GM12878 (cell line): ENCODE results near the gene REXO1. TPM values are rescaled to one million over a fixed set of nuclear protein-coding genes. Genes with fewer than 3 reads are reported as not detected.

Source experiments
- ATAC-seq: fragments of 200-7000 bp; cut with Tn5 transposase; 3 replicates; pipeline ENCODE4 v1.9.1; 2020; ENCODE audit warnings: mild to moderate bottlenecking, moderate library complexity
- BruUV-seq: library from RNA; stranded (reverse); fragments of 400-500 nt; replicated peaks from 2 replicates; lab custom pipeline; 2021; lab: Mats Ljungman, UMichigan
- CTCF ChIA-PET: fragments of 300-600 bp; sonication (Branson Sonifier 250); formaldehyde crosslinking; extraction: SDS; loops from one replicate; lab custom pipeline; 2021; ENCODE audit warnings: inconsistent platforms; lab: Yijun Ruan, JAX
- POLR2A ChIA-PET: fragments of 350-600 bp; formaldehyde crosslinking; extraction: SDS; loops from one replicate; lab custom pipeline; 2021; ENCODE audit warnings: inconsistent platforms; lab: Charles Lee
- RAD21 ChIA-PET: fragments of 300-600 bp; sonication (Branson Sonifier 250); formaldehyde crosslinking; loops from one replicate; lab custom pipeline; 2023; ENCODE audit warnings: antibody characterized with exemption; ENCODE audit not compliant: unreplicated experiment; lab: Charles Lee
- SMC1A ChIA-PET: fragments of 300-600 bp; sonication (Branson Sonifier 250); formaldehyde crosslinking; loops from one replicate; lab custom pipeline; 2023; ENCODE audit not compliant: unreplicated experiment, uncharacterized antibody; lab: Charles Lee
- DNase-seq: peaks from one replicate; pipeline ENCODE4 v3.0.0-alpha.2; 2011; ENCODE audit warnings: low read depth, low spot score
- FAIRE-seq: peaks from 3 replicates; lab custom pipeline; 2011; peaks lifted over from hg19 to GRCh38; lab: Jason Lieb, UNC
- H2AFZ ChIP-seq: 2 replicates; pipeline ENCODE4 v1.6.0; 2011; ENCODE audit warnings: low read depth, low read length, control low read depth; ENCODE audit not compliant: control insufficient read depth
- H3K27ac ChIP-seq: 2 replicates; pipeline ENCODE4 v1.5.1; 2011; ENCODE audit warnings: control low read depth; ENCODE audit not compliant: control insufficient read depth, insufficient read depth
- H3K27me3 ChIP-seq, 2 experiments: replicated peaks in 1 of 2; 2 replicates each; pipeline versions ENCODE4 v1.6.0 to v1.6.1; 2011; ENCODE audit warnings: low read length in 1 of 2; ENCODE audit not compliant: control insufficient read depth in 2 of 2, insufficient read depth in 2 of 2
- H3K36me3 ChIP-seq, 2 experiments: 2 replicates each; pipeline ENCODE4 v1.5.1; 2011; ENCODE audit warnings: low read length in 1 of 2; ENCODE audit not compliant: control insufficient read depth in 2 of 2, insufficient read depth in 2 of 2
- H3K4me1 ChIP-seq: 2 replicates; pipeline ENCODE4 v1.6.1; 2011; ENCODE audit warnings: mild to moderate bottlenecking, low read length, moderate library complexity, mixed read lengths; ENCODE audit not compliant: control insufficient read depth, insufficient read depth
- H3K4me2 ChIP-seq: 2 replicates; pipeline ENCODE4 v1.6.0; 2011; ENCODE audit warnings: control low read depth; ENCODE audit not compliant: control insufficient read depth, insufficient read depth
- H3K4me3 ChIP-seq: fragments of 200-600 bp; sonication (generic); 2 replicates; pipeline ENCODE4 v1.5.1; 2016
- H3K79me2 ChIP-seq: 2 replicates; pipeline ENCODE4 v1.6.0; 2011; ENCODE audit warnings: low read length; ENCODE audit not compliant: control insufficient read depth, insufficient read depth
- H3K9ac ChIP-seq: 2 replicates; pipeline ENCODE4 v1.8.0; 2011; ENCODE audit warnings: low read length, control low read depth, mixed read lengths; ENCODE audit not compliant: control insufficient read depth, insufficient read depth
- H3K9me3 ChIP-seq: replicated peaks from 3 replicates; pipeline ENCODE4 v1.5.1; 2011; ENCODE audit warnings: mild to moderate bottlenecking, low read length; ENCODE audit not compliant: control insufficient read depth, insufficient read depth
- H4K20me1 ChIP-seq: 2 replicates; pipeline ENCODE4 v1.6.0; 2011; ENCODE audit not compliant: control insufficient read depth, insufficient read depth
- CBFB ChIP-seq: IDR thresholded peaks from 2 replicates; pipeline ENCODE4 v1.6.1; 2016; ENCODE audit warnings: antibody characterized with exemption, low read depth
- CEBPB ChIP-seq, 2 experiments: fragments of 150-350 bp in 1 of 2; IDR thresholded peaks; 2 replicates each; pipeline ENCODE4 v1.6.1; 2012 to 2014; ENCODE audit warnings: low read depth in 2 of 2, low read length in 2 of 2, borderline replicate concordance in 1 of 2, inconsistent platforms in 1 of 2
- CREB1 ChIP-seq: IDR thresholded peaks from 2 replicates; pipeline ENCODE4 v1.6.1; 2012; ENCODE audit warnings: low read depth, mild to moderate bottlenecking, inconsistent platforms
- E2F8 ChIP-seq: fragments of 450-650 bp; IDR thresholded peaks from 2 replicates; pipeline ENCODE4 v1.6.1; 2018; ENCODE audit warnings: mild to moderate bottlenecking, low read depth, moderate library complexity; ENCODE audit not compliant: partially characterized antibody
- MEF2B ChIP-seq: fragments of 450-650 bp; IDR thresholded peaks from 2 replicates; pipeline ENCODE4 v1.6.1; 2018; ENCODE audit warnings: mild to moderate bottlenecking, moderate library complexity; ENCODE audit not compliant: partially characterized antibody, poor library complexity, severe bottlenecking
- MYB ChIP-seq: fragments of 150-350 bp; IDR thresholded peaks from 2 replicates; pipeline ENCODE4 v1.6.1; 2014; ENCODE audit warnings: mild to moderate bottlenecking, low read depth, low read length, borderline replicate concordance
- RCOR1 ChIP-seq: conservative IDR thresholded peaks from 2 replicates; pipeline ENCODE4 v1.6.1; 2012; ENCODE audit warnings: low read depth, low read length, improper control_type of control experiment
- SMAD5 ChIP-seq: IDR thresholded peaks from 2 replicates; pipeline ENCODE4 v1.6.1; 2016; ENCODE audit warnings: antibody characterized with exemption, low read depth
- SMC3 ChIP-seq: IDR thresholded peaks from 2 replicates; pipeline ENCODE4 v1.6.1; 2011; ENCODE audit warnings: low read length, improper control_type of control experiment, borderline replicate concordance
- SPI1 ChIP-seq: IDR thresholded peaks from 2 replicates; pipeline ENCODE4 v1.6.1; 2011; ENCODE audit warnings: low read depth, mild to moderate bottlenecking, low read length, moderate library complexity, borderline replicate concordance; ENCODE audit not compliant: insufficient read depth
- YBX1 ChIP-seq: fragments of 450-650 bp; IDR thresholded peaks from 2 replicates; pipeline ENCODE4 v1.6.1; 2016; ENCODE audit warnings: antibody characterized with exemption
- YY1 ChIP-seq: IDR thresholded peaks from 2 replicates; pipeline ENCODE4 v1.6.1; 2011; ENCODE audit warnings: low read depth, mild to moderate bottlenecking, low read length
- WGBS: methylation state at CpG from one replicate; pipeline ENCODE4 v1.1.6; 2016; ENCODE audit warnings: low lambda C conversion rate; ENCODE audit not compliant: insufficient replicate concordance, insufficient coverage; ENCODE audit errors: missing lambda C conversion rate; 5-methylcytosine and 5-hydroxymethylcytosine counted together
- in situ Hi-C: fragments of 300-500 bp; cut with MboI; formaldehyde crosslinking; loops from 9 replicates; pipeline ENCODE4 v1.14.3; 2018; ENCODE audit warnings: mixed read lengths
- intact Hi-C: fragments of 100-400 bp; cut with micrococcal nuclease; formaldehyde crosslinking; loops from one replicate; pipeline ENCODE4 v1.14.2; 2022; ENCODE audit not compliant: unreplicated experiment
- polyA plus RNA-seq, 11 experiments: library from polyadenylated mRNA; depleted of rRNA in 4 of 11; unstranded in 6 of 11; stranded (reverse) in 5 of 11; fragments of >200 nt; fragmentation: Nextera tagmentation in 4 of 11; fragmentation: Illumina TruSeq in 1 of 11; extraction: Ambion mirVana in 4 of 11; extraction: Trizol in 1 of 11; gene quantifications; 1 replicate in 1 of 11; 2 replicates in 10 of 11; pipeline versions ENCODE4 v1.2.1 to v1.2.3, GENCODE V29; 2011 to 2016; ENCODE audit warnings: inconsistent platforms in 2 of 11, missing spikeins in 2 of 11, low read depth in 1 of 11
- total RNA-seq, 4 experiments: library from RNA; depleted of rRNA in 3 of 4; stranded (reverse); fragments of >200 nt in 3 of 4; fragmentation: Illumina TruSeq in 1 of 4; extraction: Trizol in 1 of 4; gene quantifications; 2 replicates each; pipeline versions ENCODE4 v1.2.1 to v1.2.3, GENCODE V29; 2013 to 2021
- TF ChIP-seq, protein P1 (sequence below): fragments of 450-650 bp; formaldehyde crosslinking; IDR thresholded peaks from 2 replicates; pipeline ENCODE4 v1.4.0; 2020; ENCODE audit warnings: mild to moderate bottlenecking, moderate library complexity
- TF ChIP-seq, protein P2 (sequence below): fragments of 450-650 bp; IDR thresholded peaks from 2 replicates; pipeline ENCODE4 v1.6.1; 2017; ENCODE audit warnings: low read depth, mild to moderate bottlenecking, moderate library complexity

REXO1 gene
- total and polyA plus RNA-seq, 10 of the 15 experiments (the other 5 are each of a cell fraction or from before 2014, with no cell fraction given): 0.03 to 45.2 (median 8.4) TPM

DNA sequence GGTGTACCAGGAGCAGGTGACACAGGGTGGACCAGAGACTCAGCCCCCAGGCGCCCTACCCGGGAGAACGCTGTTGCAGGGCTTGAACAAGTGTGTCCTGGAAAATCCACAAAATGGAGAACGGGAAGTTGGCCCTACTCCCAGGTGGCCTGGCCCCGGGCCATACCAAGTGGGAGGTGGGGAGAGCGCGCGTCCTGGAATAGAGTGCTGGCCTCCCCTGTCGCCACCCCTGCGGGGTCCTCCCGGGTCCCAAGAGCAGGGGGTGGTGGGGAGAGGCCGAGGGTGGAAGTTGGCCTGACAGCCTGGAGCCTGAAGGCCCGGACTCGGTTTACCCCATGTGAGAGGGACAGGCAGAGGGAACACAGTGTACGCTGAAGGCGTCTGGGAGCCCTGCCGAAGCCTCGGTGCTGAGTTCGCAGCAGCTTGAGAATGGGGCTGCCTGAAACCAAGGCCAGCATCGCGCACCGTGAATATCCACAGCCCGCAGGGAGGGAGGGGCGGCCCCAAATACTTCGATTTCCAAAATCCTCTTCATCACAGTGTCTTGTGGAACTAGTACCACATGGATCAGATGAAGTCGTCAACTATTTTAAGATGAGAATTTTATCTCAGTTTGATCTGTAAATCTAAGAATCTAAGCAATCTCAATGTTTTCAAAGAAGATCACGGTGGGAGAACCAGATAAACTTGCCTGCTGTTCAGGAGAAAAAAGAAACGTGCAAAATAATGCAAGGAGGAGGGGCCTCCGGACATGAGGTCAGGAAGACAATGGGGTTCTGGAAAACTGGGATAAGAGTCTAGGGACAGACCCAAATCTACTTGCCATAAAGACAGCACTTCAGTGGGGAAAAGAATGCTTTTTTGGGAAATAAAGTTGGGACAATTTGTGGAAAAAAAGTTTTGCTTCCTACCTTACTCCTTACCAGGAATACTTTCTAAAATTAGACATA, 25.5 kb upstream of the REXO1 start:
- Histone ChIP-seq H3K79me2 (peaks cover 39% of the 10 kb centered on the region), H2AFZ (no peak overlapping the region), H3K4me2 (peak overlapping the region; percentile 76), H3K36me3 (peaks cover 3 to 9% of the 10 kb centered on the region in 2 experiments; a peak in 3 of 4 replicates), H3K4me1 (peaks cover 3% of the 10 kb centered on the region; the same call in 1 of the 2 replicates), H4K20me1 (no peaks in the 10 kb centered on the region), H3K27me3 (no peaks in the 10 kb centered on the region), H3K9me3 (no peaks in the 10 kb centered on the region), H3K27ac (no peak overlapping the region), H3K9ac (peak overlapping the region; percentile 94), H3K4me3 (peak overlapping the region; percentile 89)
- ATAC-seq (no peak), DNase-seq (no peak), FAIRE-seq (no peak)
- in situ Hi-C loops (loop anchor here (25.0 kb wide), 1 partner anchor 1489 kb away; the partner anchor contains the start of gene NFIC), intact Hi-C loops (no loop called here)
- ChIA-PET POLR2A (no interaction called here), RAD21 (interaction anchor here (0.6 to 1.6 kb wide), 3 partner anchors 17 to 196 kb away, joined by 3 to 6 read pairs (median 4); no protein-coding TSS in a partner anchor), SMC1A (no interaction called here), CTCF (interaction anchor here (1.3 to 3.2 kb wide), 2 partner anchors 9 to 24 kb away, joined by 4 to 19 read pairs; no protein-coding TSS in a partner anchor)
- BruUV-seq: no TSS peak
- 97% methylated on average over 29 of the region's 29 CpGs for WGBS
- TF ChIP-seq MYB: no peak
- no peak for TF ChIP-seq SPI1
- TF ChIP-seq CREB1: no peak
- no peak for TF ChIP-seq CBFB
- no peak for TF ChIP-seq YY1
- no peak for TF ChIP-seq RCOR1
- TF ChIP-seq, protein P1, sequence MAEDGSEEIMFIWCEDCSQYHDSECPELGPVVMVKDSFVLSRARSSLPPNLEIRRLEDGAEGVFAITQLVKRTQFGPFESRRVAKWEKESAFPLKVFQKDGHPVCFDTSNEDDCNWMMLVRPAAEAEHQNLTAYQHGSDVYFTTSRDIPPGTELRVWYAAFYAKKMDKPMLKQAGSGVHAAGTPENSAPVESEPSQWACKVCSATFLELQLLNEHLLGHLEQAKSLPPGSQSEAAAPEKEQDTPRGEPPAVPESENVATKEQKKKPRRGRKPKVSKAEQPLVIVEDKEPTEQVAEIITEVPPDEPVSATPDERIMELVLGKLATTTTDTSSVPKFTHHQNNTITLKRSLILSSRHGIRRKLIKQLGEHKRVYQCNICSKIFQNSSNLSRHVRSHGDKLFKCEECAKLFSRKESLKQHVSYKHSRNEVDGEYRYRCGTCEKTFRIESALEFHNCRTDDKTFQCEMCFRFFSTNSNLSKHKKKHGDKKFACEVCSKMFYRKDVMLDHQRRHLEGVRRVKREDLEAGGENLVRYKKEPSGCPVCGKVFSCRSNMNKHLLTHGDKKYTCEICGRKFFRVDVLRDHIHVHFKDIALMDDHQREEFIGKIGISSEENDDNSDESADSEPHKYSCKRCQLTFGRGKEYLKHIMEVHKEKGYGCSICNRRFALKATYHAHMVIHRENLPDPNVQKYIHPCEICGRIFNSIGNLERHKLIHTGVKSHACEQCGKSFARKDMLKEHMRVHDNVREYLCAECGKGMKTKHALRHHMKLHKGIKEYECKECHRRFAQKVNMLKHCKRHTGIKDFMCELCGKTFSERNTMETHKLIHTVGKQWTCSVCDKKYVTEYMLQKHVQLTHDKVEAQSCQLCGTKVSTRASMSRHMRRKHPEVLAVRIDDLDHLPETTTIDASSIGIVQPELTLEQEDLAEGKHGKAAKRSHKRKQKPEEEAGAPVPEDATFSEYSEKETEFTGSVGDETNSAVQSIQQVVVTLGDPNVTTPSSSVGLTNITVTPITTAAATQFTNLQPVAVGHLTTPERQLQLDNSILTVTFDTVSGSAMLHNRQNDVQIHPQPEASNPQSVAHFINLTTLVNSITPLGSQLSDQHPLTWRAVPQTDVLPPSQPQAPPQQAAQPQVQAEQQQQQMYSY (CRISPR knock-in tag): no peak
- TF ChIP-seq SMC3: no peak
- TF ChIP-seq, protein P2, sequence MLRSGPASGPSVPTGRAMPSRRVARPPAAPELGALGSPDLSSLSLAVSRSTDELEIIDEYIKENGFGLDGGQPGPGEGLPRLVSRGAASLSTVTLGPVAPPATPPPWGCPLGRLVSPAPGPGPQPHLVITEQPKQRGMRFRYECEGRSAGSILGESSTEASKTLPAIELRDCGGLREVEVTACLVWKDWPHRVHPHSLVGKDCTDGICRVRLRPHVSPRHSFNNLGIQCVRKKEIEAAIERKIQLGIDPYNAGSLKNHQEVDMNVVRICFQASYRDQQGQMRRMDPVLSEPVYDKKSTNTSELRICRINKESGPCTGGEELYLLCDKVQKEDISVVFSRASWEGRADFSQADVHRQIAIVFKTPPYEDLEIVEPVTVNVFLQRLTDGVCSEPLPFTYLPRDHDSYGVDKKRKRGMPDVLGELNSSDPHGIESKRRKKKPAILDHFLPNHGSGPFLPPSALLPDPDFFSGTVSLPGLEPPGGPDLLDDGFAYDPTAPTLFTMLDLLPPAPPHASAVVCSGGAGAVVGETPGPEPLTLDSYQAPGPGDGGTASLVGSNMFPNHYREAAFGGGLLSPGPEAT: no peak
- no peak for TF ChIP-seq CEBPB (IDR thresholded peaks at IDR 0.05; ENCODE audit: borderline replicate concordance in 1 of 2, low read depth in 2 of 2, low read length in 2 of 2)
- TF ChIP-seq MEF2B: no peak
- TF ChIP-seq SMAD5: no peak
- no peak for TF ChIP-seq E2F8
- no peak for TF ChIP-seq YBX1
